Osteoblast (primary cell): ENCODE results near the gene WRAP73. TPM values are rescaled to one million over a fixed set of nuclear protein-coding genes. Genes with fewer than 3 reads are reported as not detected.

ENCODE experiments used
- DNase-seq: peaks from one replicate; pipeline ENCODE4 v3.0.0; 2011; ENCODE audit warnings: low spot score, mixed read lengths; ENCODE audit not compliant: insufficient read length; ENCODE audit errors: missing footprints
- H2AFZ ChIP-seq: 2 replicates; pipeline ENCODE4 v1.6.0; 2011; ENCODE audit warnings: mild to moderate bottlenecking, low read length
- H3K27ac ChIP-seq: 2 replicates; pipeline ENCODE4 v1.5.1; 2011; ENCODE audit warnings: mild to moderate bottlenecking, low read depth, low read length, moderate library complexity
- H3K27me3 ChIP-seq: 2 replicates; pipeline ENCODE4 v1.6.0; 2012; ENCODE audit warnings: mild to moderate bottlenecking, control low read depth, inconsistent platforms, low read length, moderate library complexity; ENCODE audit not compliant: insufficient read depth
- H3K36me3 ChIP-seq: 2 replicates; pipeline ENCODE4 v1.5.1; 2011; ENCODE audit warnings: mild to moderate bottlenecking, low read length, control low read depth, moderate library complexity; ENCODE audit not compliant: insufficient read depth
- H3K4me1 ChIP-seq: 2 replicates; pipeline ENCODE4 v1.5.1; 2011; ENCODE audit warnings: mild to moderate bottlenecking, low read length, control low read depth, moderate library complexity; ENCODE audit not compliant: insufficient read depth
- H3K4me2 ChIP-seq: 2 replicates; pipeline ENCODE4 v1.6.0; 2011; ENCODE audit warnings: mild to moderate bottlenecking, low read length; ENCODE audit not compliant: insufficient read depth
- H3K4me3 ChIP-seq: fragments of 200-600 bp; sonication (generic); 3 replicates; pipeline ENCODE4 v1.5.1; 2012; ENCODE audit warnings: mild to moderate bottlenecking, low read length, inconsistent platforms; ENCODE audit not compliant: insufficient read depth
- H3K79me2 ChIP-seq: 2 replicates; pipeline ENCODE4 v1.6.0; 2012; ENCODE audit warnings: mild to moderate bottlenecking, low read length, control low read depth, inconsistent platforms; ENCODE audit not compliant: insufficient read depth
- H3K9me3 ChIP-seq: 2 replicates; pipeline ENCODE4 v1.5.1; 2011; ENCODE audit warnings: low read depth, low read length, control low read depth
- H4K20me1 ChIP-seq: 2 replicates; pipeline ENCODE4 v1.6.0; 2012; ENCODE audit warnings: mild to moderate bottlenecking, low read length, control low read depth; ENCODE audit not compliant: insufficient read depth
- CTCF ChIP-seq: IDR thresholded peaks from 2 replicates; pipeline ENCODE4 v1.5.1; 2011; ENCODE audit warnings: mild to moderate bottlenecking, low read depth, low read length, moderate library complexity; ENCODE audit errors: extremely low read depth
- total RNA-seq: library from RNA; depleted of rRNA; stranded (reverse); fragments of >200 nt; gene quantifications from 2 replicates; pipeline ENCODE4 v1.2.3, GENCODE V29; 2012

Gene WRAP73
- total RNA-seq, 1 donor: 9.8 TPM

GRCh38 chr1:3677484-3677883, 27.6 kb upstream of the WRAP73 start:
- Histone ChIP-seq H3K4me1 (no peaks in the 10 kb centered on the region), H2AFZ (no peak overlapping the region), H3K27me3 (no peaks in the 10 kb centered on the region), H3K27ac (no peak overlapping the region), H3K9me3 (no peaks in the 10 kb centered on the region), H4K20me1 (no peaks in the 10 kb centered on the region), H3K4me2 (no peak overlapping the region), H3K4me3 (no peak overlapping the region), H3K79me2 (no peaks in the 10 kb centered on the region), H3K36me3 (no peaks in the 10 kb centered on the region)
- DNase-seq: no peak
- TF ChIP-seq CTCF: no peak

GRCh38 chr1:3676581-3677470, 26.9 kb upstream of the WRAP73 start:
- no peak for TF ChIP-seq CTCF
- Histone ChIP-seq H3K79me2 (no peaks in the 10 kb centered on the region), H3K27ac (no peak overlapping the region), H3K4me3 (no peak overlapping the region), H3K36me3 (no peaks in the 10 kb centered on the region), H4K20me1 (no peaks in the 10 kb centered on the region), H3K9me3 (no peaks in the 10 kb centered on the region), H2AFZ (no peak overlapping the region), H3K27me3 (no peaks in the 10 kb centered on the region), H3K4me1 (no peaks in the 10 kb centered on the region), H3K4me2 (no peak overlapping the region)
- no peak for DNase-seq

- Histone ChIP-seq H4K20me1 (no peaks in the 10 kb centered on the region), H3K27ac (no peak overlapping the region), H3K27me3 (no peaks in the 10 kb centered on the region), H3K4me1 (no peaks in the 10 kb centered on the region), H2AFZ (no peak overlapping the region), H3K79me2 (no peaks in the 10 kb centered on the region), H3K4me3 (no peak overlapping the region), H3K36me3 (no peaks in the 10 kb centered on the region), H3K9me3 (no peaks in the 10 kb centered on the region), H3K4me2 (no peak overlapping the region)
- no peak for TF ChIP-seq CTCF
- DNase-seq: no peak
Observed at GRCh38 chr1:3675436-3675835, 25.5 kb upstream of the WRAP73 start.
